Left ventricle myocardium superior (tissue), 1 donor: ENCODE measurements around the gene SCNN1A. TPM values are rescaled to one million over a fixed set of nuclear protein-coding genes. Genes with fewer than 3 reads are reported as not detected.
A peak's percentile ranks its signal among the peaks of the same experiment; 100 is the strongest.

Source experiments
- ATAC-seq: fragments of 200-7000 bp; cut with Tn5 transposase; one replicate; pipeline ENCODE4 v1.9.1; 2020; ENCODE audit warnings: mild to moderate bottlenecking, moderate library complexity
- DNase-seq: peaks from one replicate; pipeline ENCODE4 v3.0.0-alpha.2; 2020
- intact Hi-C: fragments of 100-400 bp; cut with micrococcal nuclease; formaldehyde crosslinking; loops from one replicate; pipeline ENCODE4 v1.11.0; 2022
- total RNA-seq: library from RNA; stranded (reverse); fragmentation: NEBNext Ultra II Directional; extraction: Animal tissue kit (Norgen Biotek cat#: 25700); gene quantifications from one replicate; pipeline ENCODE4 v1.2.1, GENCODE V29; 2021
- donor health status: DM: no; HTN: yes; CAD: no; lungs with severe emphysema.

Gene SCNN1A
- total RNA-seq, 1 donor from 2014 or later, result 1.7 TPM

DNA sequence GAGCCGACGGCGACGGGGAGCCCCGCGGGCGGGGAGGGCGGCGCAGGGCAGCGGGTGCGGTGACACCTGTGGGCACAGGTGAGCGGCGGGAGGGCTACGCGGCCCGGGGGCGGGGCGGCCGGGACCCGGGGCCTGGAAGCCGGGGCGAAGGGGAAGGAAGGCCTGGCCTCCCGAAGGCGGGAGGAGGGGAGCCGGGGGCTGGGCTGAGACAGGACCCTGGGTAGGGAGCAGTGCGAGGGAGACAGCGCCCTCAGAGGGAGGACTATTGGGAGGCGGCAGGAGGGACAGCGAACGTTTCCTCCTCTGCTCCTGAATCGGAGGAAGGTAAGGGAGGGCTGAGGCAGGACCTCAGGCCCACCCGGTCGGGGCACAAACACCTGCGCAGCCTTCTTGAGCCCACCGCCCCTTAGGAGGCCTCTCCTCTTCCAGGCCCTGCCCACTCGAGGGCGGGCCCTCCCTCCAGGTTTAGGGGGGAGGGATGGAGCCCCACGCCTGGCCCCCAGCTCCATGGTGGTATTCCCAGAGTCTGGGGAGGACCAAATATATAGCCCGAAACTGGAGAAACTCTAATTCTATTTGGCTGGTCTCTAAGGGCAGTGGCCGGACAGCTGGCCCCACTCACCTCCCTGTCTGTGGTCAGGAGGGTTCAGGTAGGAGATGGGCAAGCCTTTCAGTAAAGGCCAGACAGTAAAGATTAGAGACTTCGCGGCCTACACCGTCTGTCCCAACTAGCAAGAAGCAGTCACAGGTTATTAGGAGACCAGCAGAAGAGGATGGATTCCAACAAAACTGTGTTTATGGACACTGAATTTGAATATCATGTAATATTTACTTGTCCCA lies 64.4 kb downstream of the SCNN1A start:
- DNase-seq, result no peak
- ATAC-seq, result no peak
- intact Hi-C loops, result no loop called here

DNA sequence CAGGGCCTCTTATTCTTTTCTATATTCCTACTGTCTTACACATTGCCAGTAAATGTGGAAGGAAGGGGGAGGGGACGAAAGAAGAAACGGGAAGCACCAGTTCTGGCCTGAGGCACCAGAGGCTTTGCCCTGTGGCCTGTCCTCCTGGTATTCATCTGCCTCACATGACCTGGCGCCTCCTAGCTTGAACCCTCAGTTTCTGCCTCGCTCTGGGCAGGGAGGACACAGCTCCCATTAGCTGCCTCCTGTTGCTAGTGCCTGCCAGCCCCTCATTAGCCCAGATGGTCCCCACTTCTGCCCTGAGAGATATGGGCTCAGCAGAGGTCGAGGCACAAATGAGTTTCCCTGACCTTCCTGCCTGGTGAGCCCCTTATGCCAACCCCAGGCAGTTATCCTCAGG lies 67.8 kb downstream of the SCNN1A start:
- DNase-seq (peak; percentile 38), ATAC-seq (peak; percentile 44)
- intact Hi-C loops, result no loop called here

DNA sequence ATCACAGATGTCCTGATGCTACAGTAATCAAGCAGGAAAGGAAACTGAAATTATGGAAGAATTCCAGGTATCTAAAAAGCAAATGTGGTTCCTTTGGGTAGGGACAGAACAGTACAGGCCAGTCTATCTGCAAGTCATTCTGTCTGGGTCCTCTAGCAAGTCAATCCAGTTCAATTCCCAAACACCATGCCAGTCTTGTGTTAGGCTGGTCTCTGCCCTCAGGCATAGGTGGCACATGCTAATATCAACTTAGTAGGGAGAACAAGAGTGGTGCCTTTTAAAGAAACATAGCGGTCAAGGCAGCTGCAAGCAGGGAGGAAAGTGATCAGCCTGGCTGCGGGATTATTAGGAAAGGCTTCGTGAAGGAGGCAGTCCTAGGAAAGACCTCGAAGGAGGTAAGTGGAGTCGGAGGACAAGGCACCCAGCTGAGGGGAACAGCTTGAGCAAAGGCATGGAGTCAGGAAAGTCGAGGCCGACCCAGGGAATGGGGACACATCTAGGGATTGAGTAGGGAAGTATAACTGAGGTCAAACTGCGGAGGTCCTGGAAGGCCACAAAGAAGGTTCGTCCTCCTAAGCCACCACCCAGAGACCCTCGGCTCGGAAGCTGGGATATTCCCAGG lies 68.7 kb downstream of the SCNN1A start:
- no peak for DNase-seq
- intact Hi-C loops, result no loop called here

GRCh38 chr12:6306151-6306550 lies 69.2 kb downstream of the SCNN1A start:
- no peak for ATAC-seq
- intact Hi-C loops, result no loop called here
- no peak for DNase-seq

More for the DNA sequence above, 68.7 kb downstream of the SCNN1A start:
- no peak for ATAC-seq

- intact Hi-C loops, result no loop called here
- ATAC-seq (no peak), DNase-seq (no peak)
These were observed 72.3 kb downstream of the SCNN1A start for GRCh38 chr12:6303071-6303470.

DNA sequence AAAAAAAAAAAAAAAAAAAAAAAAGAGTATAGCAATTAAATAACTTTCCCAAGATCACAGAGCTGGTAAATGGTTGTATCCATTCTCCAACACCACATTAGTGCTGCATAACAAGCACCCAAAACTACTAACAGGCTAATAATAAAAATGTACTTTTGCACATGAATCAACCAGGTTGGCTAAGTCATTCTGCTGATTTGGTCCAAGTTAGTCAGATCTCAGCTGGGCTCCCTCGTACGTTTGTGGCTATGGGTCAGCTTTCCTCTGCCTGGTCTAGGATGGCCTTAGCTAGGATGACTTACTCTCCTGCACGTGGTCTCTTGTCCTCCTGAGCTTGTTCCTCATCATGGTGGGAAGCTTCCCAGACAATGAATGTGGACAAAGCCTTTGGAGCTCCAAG lies 72.7 kb downstream of the SCNN1A start:
- intact Hi-C loops, result no loop called here
- DNase-seq (no peak), ATAC-seq (no peak)

DNA sequence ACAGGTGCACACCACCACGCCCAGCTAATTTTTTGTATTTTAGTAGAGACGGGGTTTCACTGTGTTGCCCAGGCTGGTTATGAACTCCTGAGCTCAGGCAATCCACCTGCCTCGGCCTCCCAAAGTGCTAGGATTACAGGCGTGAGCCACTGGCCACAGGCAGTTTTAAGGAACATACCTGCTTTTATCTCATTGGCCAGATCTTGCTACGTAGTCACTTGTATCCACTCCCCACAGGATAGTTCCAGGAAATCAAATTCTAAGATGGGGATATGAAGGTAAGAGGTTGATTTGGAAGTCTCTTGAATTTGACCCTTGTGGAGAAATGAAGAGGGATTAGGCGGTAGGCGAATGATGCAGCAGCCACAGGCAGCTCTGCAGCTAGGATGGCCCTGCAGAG lies 73.6 kb downstream of the SCNN1A start:
- DNase-seq (no peak), ATAC-seq (no peak)
- intact Hi-C loops, result no loop called here

- ATAC-seq (no peak), DNase-seq (no peak)
- intact Hi-C loops, result no loop called here
These were observed 78.2 kb downstream of the SCNN1A start for GRCh38 chr12:6297170-6297569.

Other genes starting within 250 kb of the SCNN1A start
- 39.2 TPM for gene CD9, start 175.2 kb downstream of the SCNN1A start, total RNA-seq
- gene PLEKHG6, start 64.9 kb downstream of the SCNN1A start, total RNA-seq, result 0.47 TPM
- gene TNFRSF1A, start 33.5 kb downstream of the SCNN1A start, total RNA-seq, result 44.0 TPM
- 32.9 TPM for gene LTBR, start 8.6 kb upstream of the SCNN1A start, total RNA-seq
- 0.20 TPM for gene CD27, start 69.4 kb upstream of the SCNN1A start, total RNA-seq
- gene TAPBPL, start 76.5 kb upstream of the SCNN1A start, total RNA-seq, result 13.1 TPM
- gene VAMP1, start 95.1 kb upstream of the SCNN1A start, total RNA-seq, result 3.6 TPM
- gene MRPL51, start 117.7 kb upstream of the SCNN1A start, total RNA-seq, result 275 TPM
- 13.1 TPM for gene NCAPD2, start 118.5 kb upstream of the SCNN1A start, total RNA-seq
- 4,526 TPM for gene GAPDH, start 159.0 kb upstream of the SCNN1A start, total RNA-seq
- gene IFFO1, start 180.5 kb upstream of the SCNN1A start, total RNA-seq, result 14.9 TPM
- 16.1 TPM for gene NOP2, start 192.7 kb upstream of the SCNN1A start, total RNA-seq
- 159 TPM for gene CHD4, start 231.8 kb upstream of the SCNN1A start, total RNA-seq